ENCODE measurements around the gene RPUSD2.
A peak's percentile ranks its signal among the peaks of the same experiment; 100 is the strongest.

Gene RPUSD2

GRCh38 chr15:40590667-40591050 is 21.6 kb downstream of the RPUSD2 start:
- Histone ChIP-seq H3K4me3 (ENCODE audit: low read depth, low read length) (no peak overlapping the region), H3K9me3 (ENCODE audit: severe bottlenecking) (no peaks in the 10 kb centered on the region), H3K27ac (no peak overlapping the region), H3K36me3 (no peaks in the 10 kb centered on the region), H3K27me3 (ENCODE audit: insufficient read depth, low read depth, severe bottlenecking) (no peaks in the 10 kb centered on the region)
- DNase-seq, result no peak
- no peak for TF ChIP-seq CTCF (IDR thresholded peaks at IDR 0.05; ENCODE audit: low read depth, low read length)

GRCh38 chr15:40591389-40591788 is 22.3 kb downstream of the RPUSD2 start:
- Histone ChIP-seq H3K9me3 (ENCODE audit: severe bottlenecking) (no peaks in the 10 kb centered on the region), H3K27ac (no peak overlapping the region), H3K4me3 (ENCODE audit: low read depth, low read length) (no peak overlapping the region), H3K27me3 (ENCODE audit: insufficient read depth, low read depth, severe bottlenecking) (no peaks in the 10 kb centered on the region), H3K36me3 (no peaks in the 10 kb centered on the region)
- DNase-seq, result no peak
- TF ChIP-seq CTCF (IDR thresholded peaks at IDR 0.05; ENCODE audit: low read depth, low read length), result no peak

GRCh38 chr15:40593165-40593564 is 24.1 kb downstream of the RPUSD2 start:
- Histone ChIP-seq H3K4me3 (ENCODE audit: low read depth, low read length) (no peak overlapping the region; the same call in 1 of the 2 replicates), H3K9me3 (ENCODE audit: severe bottlenecking) (no peaks in the 10 kb centered on the region), H3K36me3 (no peaks in the 10 kb centered on the region), H3K27me3 (ENCODE audit: insufficient read depth, low read depth, severe bottlenecking) (no peaks in the 10 kb centered on the region), H3K27ac (no peak overlapping the region; the same call in 1 of the 2 replicates)
- TF ChIP-seq CTCF (IDR thresholded peaks at IDR 0.05; ENCODE audit: low read depth, low read length), result no peak
- DNase-seq, result no peak

- no peak for TF ChIP-seq CTCF (IDR thresholded peaks at IDR 0.05; ENCODE audit: low read depth, low read length)
- H3K27ac ChIP-seq, result peak within 1 kb of the TSS; percentile 97
- H3K27me3 ChIP-seq (ENCODE audit: insufficient read depth, low read depth, severe bottlenecking), result no peaks in the 10 kb centered on the region
- peak within 1 kb of the TSS; percentile 91 for H3K4me3 ChIP-seq (ENCODE audit: low read depth, low read length)
- no peaks in the 10 kb centered on the region for H3K36me3 ChIP-seq
- no peaks in the 10 kb centered on the region for H3K9me3 ChIP-seq (ENCODE audit: severe bottlenecking)
- peak; percentile 88 for DNase-seq
These were observed 24.7 kb downstream of the RPUSD2 start, which contains the start of gene KNL1 for GRCh38 chr15:40593588-40594428. Gene KNL1, plus strand, starts transcription at chr15:40594249. Its CDS starts 8,683 bp downstream, at chr15:40602932.

- peak overlapping the region; percentile 97 for H3K27ac ChIP-seq
- peak overlapping the region; percentile 91 for H3K4me3 ChIP-seq (ENCODE audit: low read depth, low read length)
- no peaks in the 10 kb centered on the region for H3K36me3 ChIP-seq
- H3K9me3 ChIP-seq (ENCODE audit: severe bottlenecking), result no peaks in the 10 kb centered on the region
- no peak for TF ChIP-seq CTCF (IDR thresholded peaks at IDR 0.05; ENCODE audit: low read depth, low read length)
- DNase-seq, result peak; percentile 61
- no peaks in the 10 kb centered on the region for H3K27me3 ChIP-seq (ENCODE audit: insufficient read depth, low read depth, severe bottlenecking)
These were observed 25.3 kb downstream of the RPUSD2 start for GRCh38 chr15:40594429-40594836.
